SIG-M5 (cell line): ENCODE measurements around the gene NSMCE1.

Experiments used
- DNase-seq: peaks from one replicate; lab custom pipeline; 2025; lab: John Stamatoyannopoulos, UW

Gene NSMCE1

GRCh38 chr16:27229891-27230470 lies 38.6 kb downstream of the NSMCE1 start:
- DNase-seq: no peak

GRCh38 chr16:27228621-27229501 lies 39.7 kb downstream of the NSMCE1 start:
- DNase-seq: no peak

- DNase-seq: no peak
Measured at GRCh38 chr16:27228045-27228444, 40.5 kb downstream of the NSMCE1 start.

GRCh38 chr16:27226976-27227705 lies 41.4 kb downstream of the NSMCE1 start:
- DNase-seq: no peak

GRCh38 chr16:27226476-27226875 lies 42.1 kb downstream of the NSMCE1 start:
- DNase-seq: no peak

GRCh38 chr16:27225536-27226360 lies 42.8 kb downstream of the NSMCE1 start:
- DNase-seq: no peak

- DNase-seq: no peak
Measured at GRCh38 chr16:27224741-27225300, 43.8 kb downstream of the NSMCE1 start.

GRCh38 chr16:27224271-27224737 lies 44.3 kb downstream of the NSMCE1 start:
- no peak for DNase-seq

- DNase-seq: no peak
Measured at GRCh38 chr16:27223701-27224100, 44.9 kb downstream of the NSMCE1 start.

- no peak for DNase-seq
Measured at GRCh38 chr16:27223226-27223610, 45.4 kb downstream of the NSMCE1 start.

GRCh38 chr16:27222249-27223225 lies 46.0 kb downstream of the NSMCE1 start:
- DNase-seq: no peak

- no peak for DNase-seq
Measured at GRCh38 chr16:27221576-27222248, 46.9 kb downstream of the NSMCE1 start.

- DNase-seq: no peak
Measured at GRCh38 chr16:27220991-27221390, 47.6 kb downstream of the NSMCE1 start.

- DNase-seq: no peak
Measured at GRCh38 chr16:27220527-27220926, 48.0 kb downstream of the NSMCE1 start.

GRCh38 chr16:27220120-27220519 lies 48.5 kb downstream of the NSMCE1 start:
- DNase-seq: no peak

GRCh38 chr16:27219161-27219560 lies 49.4 kb downstream of the NSMCE1 start:
- DNase-seq: no peak

GRCh38 chr16:27218756-27219155 lies 49.8 kb downstream of the NSMCE1 start:
- DNase-seq: no peak

- DNase-seq: no peak
Measured at GRCh38 chr16:27217256-27217655, 51.3 kb downstream of the NSMCE1 start.

GRCh38 chr16:27216297-27216885 lies 52.2 kb downstream of the NSMCE1 start:
- no peak for DNase-seq
